Omental fat pad (tissue), 4 donors: ENCODE measurements around the gene KCNJ16. TPM values are rescaled to one million over a fixed set of nuclear protein-coding genes. Genes with fewer than 3 reads are reported as not detected.

ENCODE experiments used
- ATAC-seq: fragments of 150-250 bp; one replicate; pipeline ENCODE4 v1.9.1; 2016; ENCODE audit warnings: mild to moderate bottlenecking, moderate library complexity; ENCODE audit not compliant: low FRiP score
- DNase-seq: peaks from one replicate; pipeline ENCODE4 v3.0.0-alpha.2; 2019; ENCODE audit warnings: low spot score
- total RNA-seq, 4 donors: library from RNA; depleted of rRNA; stranded (reverse); fragments of >200 nt; gene quantifications; one replicate each; pipeline ENCODE4 v1.1.0, GENCODE V29; 2016
- TF ChIP-seq, protein P1 (sequence below), 3 donors: fragments of 450-650 bp; IDR thresholded peaks; one replicate each; pipeline ENCODE4 v1.5.1; 2016 to 2017; ENCODE audit warnings: antibody characterized with exemption in 3 of 3, mild to moderate bottlenecking in 3 of 3, moderate library complexity in 2 of 3

The KCNJ16 gene
- total RNA-seq, 4 donors from 2014 or later = 0.24 to 1.4 (median 0.93) TPM

DNA sequence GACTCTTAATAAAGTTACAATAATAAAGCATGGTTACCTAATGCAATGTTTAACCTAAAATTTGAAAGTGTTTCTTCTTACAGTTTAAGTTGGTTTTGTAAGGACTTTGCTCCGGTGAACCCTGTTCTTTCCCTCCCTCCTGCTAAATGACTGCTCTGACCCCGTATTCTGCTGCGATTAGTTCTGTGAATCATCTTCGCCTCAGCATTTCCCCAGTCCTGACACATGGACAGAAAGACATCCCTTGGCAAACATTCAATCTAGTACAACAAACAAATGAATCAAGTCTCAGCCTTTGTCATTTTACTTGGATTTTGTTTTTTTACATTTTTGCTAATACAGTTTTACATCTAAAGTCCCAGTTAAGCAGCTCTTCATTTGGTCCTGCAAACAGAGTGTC lies 109.7 kb downstream of the KCNJ16 start:
- TF ChIP-seq, protein P1, sequence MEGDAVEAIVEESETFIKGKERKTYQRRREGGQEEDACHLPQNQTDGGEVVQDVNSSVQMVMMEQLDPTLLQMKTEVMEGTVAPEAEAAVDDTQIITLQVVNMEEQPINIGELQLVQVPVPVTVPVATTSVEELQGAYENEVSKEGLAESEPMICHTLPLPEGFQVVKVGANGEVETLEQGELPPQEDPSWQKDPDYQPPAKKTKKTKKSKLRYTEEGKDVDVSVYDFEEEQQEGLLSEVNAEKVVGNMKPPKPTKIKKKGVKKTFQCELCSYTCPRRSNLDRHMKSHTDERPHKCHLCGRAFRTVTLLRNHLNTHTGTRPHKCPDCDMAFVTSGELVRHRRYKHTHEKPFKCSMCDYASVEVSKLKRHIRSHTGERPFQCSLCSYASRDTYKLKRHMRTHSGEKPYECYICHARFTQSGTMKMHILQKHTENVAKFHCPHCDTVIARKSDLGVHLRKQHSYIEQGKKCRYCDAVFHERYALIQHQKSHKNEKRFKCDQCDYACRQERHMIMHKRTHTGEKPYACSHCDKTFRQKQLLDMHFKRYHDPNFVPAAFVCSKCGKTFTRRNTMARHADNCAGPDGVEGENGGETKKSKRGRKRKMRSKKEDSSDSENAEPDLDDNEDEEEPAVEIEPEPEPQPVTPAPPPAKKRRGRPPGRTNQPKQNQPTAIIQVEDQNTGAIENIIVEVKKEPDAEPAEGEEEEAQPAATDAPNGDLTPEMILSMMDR (IDR thresholded peaks at IDR 0.05) = no peak
- DNase-seq (no peak), ATAC-seq (no peak)

Other genes starting within 250 kb of the KCNJ16 start
- gene KCNJ2, start 94.3 kb downstream of the KCNJ16 start, total RNA-seq = 1 to 10 TPM; 1.9 to 9.5 (median 4.2) TPM